NCI-H1105 (cell line): ENCODE results near the gene PARP11.
A peak's percentile ranks its signal among the peaks of the same experiment; 100 is the strongest.

Experiments
- DNase-seq: peaks from one replicate; lab custom pipeline; 2025; lab: John Stamatoyannopoulos, UW

PARP11 gene

GRCh38 chr12:3821441-3821840 is 51.8 kb downstream of the PARP11 start:
- DNase-seq: no peak

GRCh38 chr12:3820122-3820521 is 53.1 kb downstream of the PARP11 start:
- no peak for DNase-seq

DNA sequence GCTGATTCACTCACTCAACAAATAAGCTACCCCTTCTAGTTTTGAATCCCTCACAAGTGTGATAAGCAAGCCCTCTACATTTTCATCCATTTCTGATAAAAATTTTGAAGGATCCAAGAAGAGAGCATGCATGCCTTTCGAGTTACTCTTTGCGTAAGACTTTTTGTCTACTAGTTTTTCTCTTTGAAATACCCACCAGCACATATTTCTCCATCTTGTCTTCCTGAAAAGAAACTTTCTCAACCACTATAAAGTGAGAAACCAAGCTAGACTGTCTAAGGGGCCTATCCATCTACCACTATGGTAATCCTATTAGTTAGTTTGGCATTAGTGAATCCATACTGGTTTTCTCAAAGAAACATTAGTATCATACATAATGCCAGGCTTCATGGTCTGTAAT is 56.9 kb downstream of the PARP11 start:
- DNase-seq: no peak

DNA sequence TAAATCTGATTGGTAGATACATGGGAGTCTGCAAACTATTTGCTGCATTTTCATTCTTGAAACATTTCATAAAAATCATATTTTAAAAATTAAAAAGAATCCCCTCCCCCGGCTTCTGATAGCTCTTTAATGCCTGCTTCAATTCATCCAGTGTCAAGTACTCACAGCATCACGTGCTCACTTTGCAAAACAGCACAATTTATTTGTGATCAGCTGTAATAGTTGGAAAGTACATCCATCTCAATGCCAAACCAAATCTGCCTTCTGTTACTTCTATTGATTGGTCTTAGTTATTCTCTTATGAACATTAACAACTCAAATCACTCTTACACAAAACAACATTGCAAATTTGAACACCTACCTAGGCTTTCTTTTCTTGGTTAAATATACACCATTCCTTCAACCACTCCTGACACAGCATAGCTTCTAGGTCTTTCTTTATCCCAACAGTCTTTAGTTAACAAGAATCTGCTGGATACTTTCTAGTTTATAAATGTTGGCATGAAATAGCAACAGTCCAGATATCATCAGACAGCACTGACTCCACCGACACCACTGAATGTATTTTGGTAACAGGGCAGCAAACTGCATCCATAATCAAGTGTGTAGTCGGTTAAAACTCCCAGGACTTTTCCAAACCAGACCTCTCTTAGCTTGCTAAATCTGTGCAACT is 58.0 kb downstream of the PARP11 start:
- DNase-seq: no peak

GRCh38 chr12:3810540-3810939 is 62.7 kb downstream of the PARP11 start:
- DNase-seq: no peak

DNA sequence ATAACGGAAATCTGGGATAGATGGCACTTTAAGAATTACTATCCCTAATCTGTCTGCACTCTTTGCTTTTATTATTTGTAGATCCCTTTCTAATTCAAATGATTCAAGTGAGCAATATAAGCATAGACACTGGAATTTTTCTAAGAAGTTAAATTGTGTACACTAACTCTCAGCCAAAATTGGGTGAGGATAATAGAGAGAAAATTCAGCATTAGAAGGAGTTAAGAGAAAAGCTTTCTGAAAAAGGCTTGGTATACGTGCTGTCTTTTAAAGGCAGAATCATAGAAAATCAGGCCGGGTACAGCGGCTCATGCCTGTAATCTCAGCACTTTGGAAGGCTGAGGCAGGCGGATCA is 63.2 kb downstream of the PARP11 start:
- no peak for DNase-seq

DNA sequence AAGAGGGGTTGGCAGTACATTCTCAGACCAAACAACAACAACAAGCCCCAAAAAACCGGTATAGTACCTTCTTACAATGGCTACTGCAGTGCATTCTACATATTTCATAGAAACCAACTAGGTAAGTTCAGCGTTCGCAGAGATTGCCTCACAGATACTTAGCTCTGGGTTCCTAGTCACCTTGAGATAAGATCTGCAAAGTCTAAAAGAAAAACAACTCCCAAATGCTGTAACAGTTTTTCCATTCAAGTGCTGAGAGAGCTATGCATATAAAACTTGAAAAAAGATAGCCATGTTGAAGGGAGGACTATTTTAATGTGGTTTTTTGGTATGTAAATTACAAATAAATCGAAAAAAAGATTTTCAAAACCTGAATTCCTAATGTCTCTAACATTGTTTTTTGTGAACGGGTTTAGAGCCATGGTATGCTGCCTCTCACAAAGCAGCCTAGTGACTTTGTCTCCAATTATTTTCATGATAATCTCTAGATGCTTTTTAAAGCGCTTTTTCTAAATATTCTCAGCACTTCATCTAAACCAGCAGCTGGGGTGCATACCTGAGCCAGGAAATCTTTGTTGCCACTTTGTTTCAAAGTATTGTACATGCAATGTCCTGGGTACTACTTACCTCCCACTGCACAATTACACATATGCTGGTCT is 63.7 kb downstream of the PARP11 start:
- DNase-seq: no peak

DNA sequence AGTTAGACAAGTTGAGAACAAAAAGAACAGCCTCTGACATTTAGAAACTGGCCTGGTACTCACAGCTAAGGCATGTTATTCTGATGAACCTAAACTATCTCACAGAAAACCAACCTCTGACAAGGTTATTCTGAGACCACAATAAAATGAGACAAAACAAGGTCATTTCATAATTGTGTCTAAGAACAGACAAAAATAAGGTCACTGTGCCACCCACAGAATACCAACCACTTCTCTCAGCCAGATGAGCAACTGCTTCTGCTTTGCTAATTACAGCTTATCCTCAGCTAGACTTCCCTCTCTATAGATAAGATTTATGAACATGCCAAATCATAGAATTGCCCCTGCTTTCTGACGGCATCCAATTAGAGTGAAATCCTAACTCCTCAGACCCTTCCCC is 68.1 kb downstream of the PARP11 start:
- no peak for DNase-seq

GRCh38 chr12:3803865-3804472 is 69.2 kb downstream of the PARP11 start:
- peak; percentile 48 for DNase-seq

DNA sequence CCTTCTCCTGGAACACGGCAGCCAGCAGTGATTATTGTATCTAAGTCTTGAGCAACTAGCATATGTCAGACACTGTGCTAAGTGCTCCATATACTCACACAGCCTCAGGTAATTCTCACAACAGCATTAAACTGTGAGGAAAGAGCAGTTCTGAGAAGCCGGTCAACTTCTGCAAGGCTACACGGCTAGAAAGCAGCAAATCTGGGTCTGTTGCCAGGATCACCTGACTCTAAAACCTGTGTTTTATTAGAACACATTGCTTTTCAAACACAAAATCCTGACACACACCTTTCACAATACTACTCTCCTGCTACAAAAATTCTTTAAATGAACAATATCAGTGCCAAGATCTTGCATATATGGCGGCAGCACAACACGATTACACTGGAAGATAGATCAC is 70.5 kb downstream of the PARP11 start:
- DNase-seq: no peak

DNA sequence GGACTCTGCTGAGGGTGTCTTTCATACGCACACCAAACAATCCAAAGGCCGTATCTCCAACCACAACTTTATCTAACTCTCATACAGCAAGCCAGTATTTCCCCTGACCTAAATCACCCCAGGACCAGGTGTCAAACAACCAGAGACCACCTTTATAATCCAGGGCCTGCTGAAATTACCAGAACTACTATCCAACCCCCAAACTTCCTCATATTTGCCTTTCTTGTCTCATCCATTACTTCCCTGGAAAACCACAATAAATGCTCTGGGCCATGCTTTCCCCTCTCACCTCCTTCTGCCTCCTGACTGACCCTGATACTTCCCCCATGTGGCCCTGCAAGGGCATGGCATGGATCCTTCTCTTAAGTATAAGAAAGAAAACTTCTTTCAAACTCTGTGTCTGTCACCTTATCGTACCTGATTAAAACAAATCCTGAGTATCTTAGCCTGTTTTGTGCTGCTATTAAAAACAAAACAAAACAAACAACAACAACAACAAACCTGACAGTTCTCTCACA is 75.6 kb downstream of the PARP11 start:
- no peak for DNase-seq

GRCh38 chr12:3795492-3796133 is 77.6 kb downstream of the PARP11 start:
- DNase-seq: peak; percentile 71

- peak; percentile 13 for DNase-seq
These were observed 78.1 kb downstream of the PARP11 start for GRCh38 chr12:3795066-3795465.

- DNase-seq: no peak
These were observed 80.4 kb downstream of the PARP11 start for GRCh38 chr12:3792623-3793288.

DNA sequence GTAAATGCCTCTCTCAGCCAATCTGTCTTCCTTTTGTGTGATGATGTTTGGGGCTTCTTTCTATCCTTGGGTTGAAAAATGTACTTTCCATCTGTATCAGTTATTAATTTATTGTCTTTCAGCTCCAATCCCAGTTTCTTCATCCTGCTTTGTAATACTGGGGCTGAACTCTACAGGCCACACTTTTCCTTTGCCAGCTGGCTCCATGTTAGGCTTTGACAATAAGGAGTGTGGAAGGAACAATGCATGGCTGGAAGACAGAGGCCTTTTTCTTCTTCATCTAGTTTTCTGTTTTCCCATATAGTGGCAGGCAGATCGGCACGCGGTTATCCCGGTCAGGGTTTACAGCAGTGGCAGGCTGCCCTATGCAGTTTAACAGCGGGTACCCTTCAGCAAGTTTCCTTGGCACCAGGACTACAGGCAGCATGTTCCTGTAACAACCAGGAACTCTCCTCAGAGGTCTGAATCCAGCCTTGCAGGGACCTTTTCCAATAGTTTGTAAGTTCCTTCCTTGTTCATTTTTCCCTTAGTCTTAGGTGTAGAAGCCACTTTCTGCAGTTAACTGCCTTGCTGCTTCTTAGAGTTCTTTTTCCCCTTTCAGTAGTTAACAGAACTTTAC is 81.8 kb downstream of the PARP11 start:
- no peak for DNase-seq

DNA sequence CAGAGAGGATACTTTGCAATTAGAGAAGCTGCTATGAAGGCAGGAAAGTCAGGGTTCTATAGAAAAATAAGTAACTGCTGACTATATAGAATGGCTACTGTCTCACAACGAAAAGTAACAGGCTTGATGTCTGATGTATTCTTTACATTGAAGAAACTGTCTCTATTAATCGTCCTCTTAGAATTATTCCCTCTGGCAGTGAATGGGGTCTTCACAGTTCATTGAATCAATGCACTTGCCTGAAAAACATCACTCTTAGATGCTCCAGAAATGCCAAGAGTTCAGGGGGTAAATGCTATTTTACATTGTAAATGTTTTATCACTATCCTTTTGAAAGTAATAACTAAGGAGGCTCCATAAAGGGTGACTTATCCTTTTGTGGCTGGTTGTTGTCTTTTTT is 82.6 kb downstream of the PARP11 start:
- DNase-seq: no peak

DNA sequence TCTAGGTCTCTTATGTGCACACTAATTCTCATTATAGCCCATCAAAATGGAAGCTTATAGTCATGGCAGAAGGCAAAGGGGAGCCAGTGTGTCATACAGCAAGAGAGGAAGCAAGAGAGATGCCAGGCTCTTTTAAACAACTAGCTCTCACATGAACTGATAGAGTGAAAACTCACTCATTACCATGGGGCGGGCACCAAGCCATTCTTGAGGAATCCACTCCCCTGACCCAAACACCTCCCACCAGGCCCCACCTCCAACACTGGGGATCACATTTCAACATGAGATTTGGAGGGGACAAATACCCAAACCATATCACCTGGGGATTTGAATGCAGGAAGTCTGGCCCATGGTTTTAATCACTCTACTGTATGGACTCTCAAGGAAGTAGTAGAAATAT is 83.4 kb downstream of the PARP11 start:
- DNase-seq: no peak

DNA sequence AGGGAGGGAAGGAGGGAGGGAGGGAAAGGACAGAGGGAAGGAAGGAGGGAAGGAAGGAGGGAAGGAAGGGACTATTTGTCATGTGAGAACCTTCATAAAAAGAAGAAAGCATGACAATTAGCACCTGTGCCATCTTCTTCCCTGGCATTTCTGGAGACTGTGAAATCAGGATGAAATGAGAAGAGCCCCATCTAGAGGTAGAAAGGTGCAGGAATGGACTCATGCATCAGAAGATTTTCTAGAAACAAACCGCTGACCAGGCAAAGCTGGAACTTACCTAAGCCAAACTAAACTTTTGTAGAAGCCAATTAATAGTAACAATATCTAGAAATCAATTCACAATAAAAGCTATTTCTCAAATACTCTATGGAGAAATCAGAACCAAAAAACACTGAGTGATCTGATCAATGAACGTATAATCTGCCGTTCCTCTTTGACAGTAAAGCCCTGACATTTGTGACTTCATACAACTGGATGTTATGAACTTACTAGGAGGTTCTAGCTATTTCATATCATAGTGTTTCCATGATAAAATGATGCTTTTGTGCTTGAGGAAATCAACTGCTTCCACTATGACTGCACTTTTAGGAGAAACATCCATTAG is 95.9 kb downstream of the PARP11 start:
- peak; percentile 44 for DNase-seq

GRCh38 chr12:3775385-3776035 is 97.7 kb downstream of the PARP11 start:
- no peak for DNase-seq

DNA sequence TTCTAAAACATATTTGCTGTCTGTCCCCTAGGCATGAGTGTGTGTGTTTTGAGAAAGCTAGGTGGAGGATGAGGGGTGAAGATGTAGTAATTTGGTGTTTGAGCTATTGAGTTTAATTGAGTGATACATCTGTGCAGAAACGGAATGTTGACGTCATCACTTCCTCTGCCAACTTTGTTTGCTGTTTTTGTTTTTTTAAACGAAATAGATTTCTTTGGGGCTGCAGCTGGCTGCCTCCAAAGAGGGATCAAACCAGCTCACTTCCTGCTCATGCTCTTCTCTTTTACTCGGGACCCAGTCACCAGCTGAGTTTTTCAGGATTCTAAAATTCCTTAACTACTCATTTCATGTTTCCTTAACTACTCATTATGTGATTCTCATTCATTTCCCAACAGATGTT is 100.8 kb downstream of the PARP11 start:
- DNase-seq: no peak

DNA sequence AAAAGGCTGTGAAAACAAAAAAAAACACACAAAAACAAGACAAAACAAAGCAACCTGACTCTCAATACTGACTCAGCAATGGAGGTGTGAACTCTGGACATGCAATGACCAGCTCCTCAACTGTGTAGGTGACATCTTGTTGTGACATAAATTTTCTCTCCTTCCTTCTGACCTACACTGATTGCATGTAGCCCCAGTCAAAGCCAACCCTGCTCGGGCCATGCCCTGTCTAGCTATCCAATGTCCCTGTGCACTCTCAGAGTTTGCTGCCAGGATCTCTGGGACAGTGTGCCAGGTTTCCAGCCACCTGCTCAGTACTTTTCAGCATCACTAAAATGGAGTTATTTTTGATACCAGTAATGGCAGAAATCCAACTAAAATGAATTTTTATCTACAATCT is 101.3 kb downstream of the PARP11 start:
- DNase-seq: no peak
